Transverse colon (tissue), 3 donors: ENCODE results near the gene FRZB.

Source experiments
- CTCF ChIP-seq, 5 experiments: fragments of 200-600 bp in 3 of 5; fragments of 450-650 bp in 2 of 5; sonication (generic) in 3 of 5; IDR thresholded peaks; 1 replicate in 2 of 5; 2 replicates in 3 of 5; pipeline ENCODE4 v1.5.1; 2016 to 2017; ENCODE audit warnings: antibody characterized with exemption in 5 of 5, inconsistent platforms in 3 of 5, mild to moderate bottlenecking in 2 of 5, moderate library complexity in 1 of 5
- POLR2A ChIP-seq: fragments of 450-650 bp; IDR thresholded peaks from one replicate; pipeline ENCODE4 v1.6.1; 2016; ENCODE audit warnings: antibody characterized with exemption, mild to moderate bottlenecking, moderate library complexity

- TF ChIP-seq CTCF (IDR thresholded peaks at IDR 0.05): no peak
- TF ChIP-seq POLR2A: no peak
Observed at GRCh38 chr2:182807319-182807718, 59.1 kb downstream of the FRZB start.
